Panc1 (cell line): Measurements from ENCODE around the gene BRICD5.

Experiments
- POLR2AphosphoS5 ChIP-seq: IDR thresholded peaks from 2 replicates; pipeline ENCODE4 v1.6.1; 2012; ENCODE audit warnings: mild to moderate bottlenecking, low read depth, low read length, moderate library complexity
- SIN3A ChIP-seq: IDR thresholded peaks from 2 replicates; pipeline ENCODE4 v1.6.1; 2012; ENCODE audit warnings: low read depth, mild to moderate bottlenecking, low read length, moderate library complexity, borderline replicate concordance; ENCODE audit not compliant: insufficient read depth
- TCF7L2 ChIP-seq: IDR thresholded peaks from 2 replicates; pipeline ENCODE4 v1.6.1; 2011; ENCODE audit warnings: mild to moderate bottlenecking, low read depth, low read length, inconsistent platforms
- TF ChIP-seq, protein P1 (sequence below): fragments of 450-650 bp; IDR thresholded peaks from 2 replicates; pipeline ENCODE4 v1.5.1; 2017; ENCODE audit warnings: mild to moderate bottlenecking
- TF ChIP-seq, protein P2 (sequence below), 2 experiments: IDR thresholded peaks; 2 replicates each; pipeline ENCODE4 v1.6.1; 2011 to 2012; ENCODE audit warnings: low read depth in 2 of 2, control low read depth in 1 of 2, low read length in 1 of 2, mild to moderate bottlenecking in 1 of 2, moderate library complexity in 1 of 2; ENCODE audit not compliant: insufficient read depth in 1 of 2

DNA sequence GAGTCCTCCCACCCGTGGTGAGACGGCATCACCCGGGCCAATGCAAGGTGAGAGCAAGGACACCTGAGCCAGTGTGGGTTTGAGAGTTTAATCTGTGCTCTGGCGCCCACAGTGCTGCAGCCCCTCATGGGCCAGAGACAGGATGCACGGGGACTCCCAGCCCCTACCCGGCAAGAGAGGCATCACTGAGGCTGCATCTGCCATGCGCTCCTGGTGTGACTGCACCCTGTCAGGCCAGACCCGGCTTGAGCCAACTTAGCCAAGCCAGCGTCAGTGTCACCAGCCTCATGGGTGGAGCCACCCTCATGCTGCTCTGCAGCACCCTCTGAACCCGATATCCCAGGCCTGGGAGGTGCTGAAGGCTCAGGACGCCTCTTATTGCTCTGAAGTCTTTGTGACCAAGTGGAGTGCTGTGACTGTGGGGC lies 1.3 kb upstream of the BRICD5 start:
- TF ChIP-seq, protein P1, sequence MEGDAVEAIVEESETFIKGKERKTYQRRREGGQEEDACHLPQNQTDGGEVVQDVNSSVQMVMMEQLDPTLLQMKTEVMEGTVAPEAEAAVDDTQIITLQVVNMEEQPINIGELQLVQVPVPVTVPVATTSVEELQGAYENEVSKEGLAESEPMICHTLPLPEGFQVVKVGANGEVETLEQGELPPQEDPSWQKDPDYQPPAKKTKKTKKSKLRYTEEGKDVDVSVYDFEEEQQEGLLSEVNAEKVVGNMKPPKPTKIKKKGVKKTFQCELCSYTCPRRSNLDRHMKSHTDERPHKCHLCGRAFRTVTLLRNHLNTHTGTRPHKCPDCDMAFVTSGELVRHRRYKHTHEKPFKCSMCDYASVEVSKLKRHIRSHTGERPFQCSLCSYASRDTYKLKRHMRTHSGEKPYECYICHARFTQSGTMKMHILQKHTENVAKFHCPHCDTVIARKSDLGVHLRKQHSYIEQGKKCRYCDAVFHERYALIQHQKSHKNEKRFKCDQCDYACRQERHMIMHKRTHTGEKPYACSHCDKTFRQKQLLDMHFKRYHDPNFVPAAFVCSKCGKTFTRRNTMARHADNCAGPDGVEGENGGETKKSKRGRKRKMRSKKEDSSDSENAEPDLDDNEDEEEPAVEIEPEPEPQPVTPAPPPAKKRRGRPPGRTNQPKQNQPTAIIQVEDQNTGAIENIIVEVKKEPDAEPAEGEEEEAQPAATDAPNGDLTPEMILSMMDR, result no peak
- TF ChIP-seq POLR2AphosphoS5 (no peak), TCF7L2 (no peak), SIN3A (no peak)
- TF ChIP-seq, protein P2, sequence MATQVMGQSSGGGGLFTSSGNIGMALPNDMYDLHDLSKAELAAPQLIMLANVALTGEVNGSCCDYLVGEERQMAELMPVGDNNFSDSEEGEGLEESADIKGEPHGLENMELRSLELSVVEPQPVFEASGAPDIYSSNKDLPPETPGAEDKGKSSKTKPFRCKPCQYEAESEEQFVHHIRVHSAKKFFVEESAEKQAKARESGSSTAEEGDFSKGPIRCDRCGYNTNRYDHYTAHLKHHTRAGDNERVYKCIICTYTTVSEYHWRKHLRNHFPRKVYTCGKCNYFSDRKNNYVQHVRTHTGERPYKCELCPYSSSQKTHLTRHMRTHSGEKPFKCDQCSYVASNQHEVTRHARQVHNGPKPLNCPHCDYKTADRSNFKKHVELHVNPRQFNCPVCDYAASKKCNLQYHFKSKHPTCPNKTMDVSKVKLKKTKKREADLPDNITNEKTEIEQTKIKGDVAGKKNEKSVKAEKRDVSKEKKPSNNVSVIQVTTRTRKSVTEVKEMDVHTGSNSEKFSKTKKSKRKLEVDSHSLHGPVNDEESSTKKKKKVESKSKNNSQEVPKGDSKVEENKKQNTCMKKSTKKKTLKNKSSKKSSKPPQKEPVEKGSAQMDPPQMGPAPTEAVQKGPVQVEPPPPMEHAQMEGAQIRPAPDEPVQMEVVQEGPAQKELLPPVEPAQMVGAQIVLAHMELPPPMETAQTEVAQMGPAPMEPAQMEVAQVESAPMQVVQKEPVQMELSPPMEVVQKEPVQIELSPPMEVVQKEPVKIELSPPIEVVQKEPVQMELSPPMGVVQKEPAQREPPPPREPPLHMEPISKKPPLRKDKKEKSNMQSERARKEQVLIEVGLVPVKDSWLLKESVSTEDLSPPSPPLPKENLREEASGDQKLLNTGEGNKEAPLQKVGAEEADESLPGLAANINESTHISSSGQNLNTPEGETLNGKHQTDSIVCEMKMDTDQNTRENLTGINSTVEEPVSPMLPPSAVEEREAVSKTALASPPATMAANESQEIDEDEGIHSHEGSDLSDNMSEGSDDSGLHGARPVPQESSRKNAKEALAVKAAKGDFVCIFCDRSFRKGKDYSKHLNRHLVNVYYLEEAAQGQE (IDR thresholded peaks at IDR 0.05; ENCODE audit: insufficient read depth in 1 of 2, low read depth in 2 of 2, low read length in 1 of 2), result no peak
